ENCODE data around the gene MEI1.

MEI1 gene

DNA sequence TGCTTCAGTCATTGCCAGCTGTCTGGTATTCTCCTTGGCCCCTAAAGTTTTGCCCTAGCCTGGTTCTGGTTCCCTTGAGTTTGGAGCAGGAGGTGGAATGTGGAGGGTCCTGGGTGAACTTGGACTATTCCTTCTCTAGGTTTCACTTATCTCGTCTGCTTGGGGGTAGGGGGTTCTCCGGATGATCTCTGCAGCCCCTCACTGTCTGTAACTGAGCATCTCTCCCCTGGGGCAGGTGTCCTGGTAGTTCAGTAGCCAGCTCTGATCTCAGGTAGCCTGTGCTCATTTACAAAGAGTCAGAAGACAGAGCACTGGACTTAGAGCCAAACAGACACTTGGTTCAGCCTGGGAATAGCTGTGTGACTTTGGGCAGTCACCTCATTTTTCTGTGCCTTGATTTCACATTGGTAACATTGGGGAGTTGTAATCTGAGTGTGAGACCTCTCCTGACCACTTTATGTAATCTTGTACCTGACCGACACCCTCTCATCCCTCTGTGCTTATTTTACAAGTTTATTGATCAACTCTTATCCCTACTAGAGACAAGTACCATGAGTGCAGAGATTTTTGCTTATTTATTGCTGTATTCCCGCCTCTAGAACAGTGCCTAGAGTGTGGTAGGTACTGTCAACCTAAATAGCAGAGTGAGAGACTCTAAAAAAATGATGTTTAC, 102.0 kb downstream of the MEI1 start:
- Histone ChIP-seq H4K20me1 (ENCODE audit: insufficient read depth, low read length) (no peaks in the 10 kb centered on the region), H3K36me3 (replicated peaks; ENCODE audit: low read depth, low read length) (no peaks in the 10 kb centered on the region), H3K27ac (ENCODE audit: low read length) (no peak overlapping the region), H3K9ac (ENCODE audit: low read length) (peak overlapping the region; percentile 93), H3K4me1 (ENCODE audit: low read length) (peaks cover 16% of the 10 kb centered on the region), H3K27me3 (ENCODE audit: low read depth, low read length) (no peaks in the 10 kb centered on the region), H3K9me3 (ENCODE audit: insufficient read depth, low read length) (no peaks in the 10 kb centered on the region), H2AFZ (ENCODE audit: low read depth, low read length) (no peak overlapping the region), H3K4me3 (ENCODE audit: low read length) (peak overlapping the region; percentile 88), H3K79me2 (ENCODE audit: low read length) (peaks cover 22% of the 10 kb centered on the region), H3K4me2 (ENCODE audit: low read length) (peak overlapping the region; percentile 95)
- TF ChIP-seq, protein P1, sequence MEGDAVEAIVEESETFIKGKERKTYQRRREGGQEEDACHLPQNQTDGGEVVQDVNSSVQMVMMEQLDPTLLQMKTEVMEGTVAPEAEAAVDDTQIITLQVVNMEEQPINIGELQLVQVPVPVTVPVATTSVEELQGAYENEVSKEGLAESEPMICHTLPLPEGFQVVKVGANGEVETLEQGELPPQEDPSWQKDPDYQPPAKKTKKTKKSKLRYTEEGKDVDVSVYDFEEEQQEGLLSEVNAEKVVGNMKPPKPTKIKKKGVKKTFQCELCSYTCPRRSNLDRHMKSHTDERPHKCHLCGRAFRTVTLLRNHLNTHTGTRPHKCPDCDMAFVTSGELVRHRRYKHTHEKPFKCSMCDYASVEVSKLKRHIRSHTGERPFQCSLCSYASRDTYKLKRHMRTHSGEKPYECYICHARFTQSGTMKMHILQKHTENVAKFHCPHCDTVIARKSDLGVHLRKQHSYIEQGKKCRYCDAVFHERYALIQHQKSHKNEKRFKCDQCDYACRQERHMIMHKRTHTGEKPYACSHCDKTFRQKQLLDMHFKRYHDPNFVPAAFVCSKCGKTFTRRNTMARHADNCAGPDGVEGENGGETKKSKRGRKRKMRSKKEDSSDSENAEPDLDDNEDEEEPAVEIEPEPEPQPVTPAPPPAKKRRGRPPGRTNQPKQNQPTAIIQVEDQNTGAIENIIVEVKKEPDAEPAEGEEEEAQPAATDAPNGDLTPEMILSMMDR (IDR thresholded peaks at IDR 0.05; ENCODE audit: low read depth, low read length) = no peak
- no peak for TF ChIP-seq EZH2phosphoT487 (IDR thresholded peaks at IDR 0.05; ENCODE audit: low read depth)

DNA sequence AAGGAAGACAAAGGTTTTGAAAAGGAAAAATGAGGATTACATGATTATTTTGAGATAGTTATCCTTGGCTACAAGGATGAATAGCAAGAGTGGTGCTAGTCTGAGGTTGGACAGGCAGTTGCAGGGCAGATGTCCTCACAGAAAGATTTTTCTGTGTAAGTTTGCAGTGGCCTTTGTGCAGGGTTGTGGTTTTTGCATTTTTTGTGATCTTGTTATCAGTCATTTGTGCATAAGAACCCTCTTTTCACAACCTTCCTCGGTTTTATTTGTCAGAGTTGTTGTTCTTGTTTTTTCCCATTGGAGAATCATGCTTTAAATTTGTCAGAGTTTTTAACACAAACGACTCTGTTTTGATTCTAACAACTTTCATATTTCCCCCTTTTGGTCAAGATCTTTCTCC, 102.6 kb downstream of the MEI1 start:
- Histone ChIP-seq H3K79me2 (ENCODE audit: low read length) (peaks cover 22% of the 10 kb centered on the region), H3K4me3 (ENCODE audit: low read length) (peak overlapping the region; percentile 88), H3K9ac (ENCODE audit: low read length) (peak overlapping the region; percentile 93; the same call in 1 of the 2 replicates), H2AFZ (ENCODE audit: low read depth, low read length) (no peak overlapping the region), H3K36me3 (replicated peaks; ENCODE audit: low read depth, low read length) (no peaks in the 10 kb centered on the region), H3K27ac (ENCODE audit: low read length) (no peak overlapping the region), H3K4me1 (ENCODE audit: low read length) (peaks cover 16% of the 10 kb centered on the region), H3K9me3 (ENCODE audit: insufficient read depth, low read length) (no peaks in the 10 kb centered on the region), H3K4me2 (ENCODE audit: low read length) (peak overlapping the region; percentile 95), H3K27me3 (ENCODE audit: low read depth, low read length) (no peaks in the 10 kb centered on the region), H4K20me1 (ENCODE audit: insufficient read depth, low read length) (no peaks in the 10 kb centered on the region)
- TF ChIP-seq, protein P1 (IDR thresholded peaks at IDR 0.05; ENCODE audit: low read depth, low read length) = no peak
- TF ChIP-seq EZH2phosphoT487 (IDR thresholded peaks at IDR 0.05; ENCODE audit: low read depth) = no peak

DNA sequence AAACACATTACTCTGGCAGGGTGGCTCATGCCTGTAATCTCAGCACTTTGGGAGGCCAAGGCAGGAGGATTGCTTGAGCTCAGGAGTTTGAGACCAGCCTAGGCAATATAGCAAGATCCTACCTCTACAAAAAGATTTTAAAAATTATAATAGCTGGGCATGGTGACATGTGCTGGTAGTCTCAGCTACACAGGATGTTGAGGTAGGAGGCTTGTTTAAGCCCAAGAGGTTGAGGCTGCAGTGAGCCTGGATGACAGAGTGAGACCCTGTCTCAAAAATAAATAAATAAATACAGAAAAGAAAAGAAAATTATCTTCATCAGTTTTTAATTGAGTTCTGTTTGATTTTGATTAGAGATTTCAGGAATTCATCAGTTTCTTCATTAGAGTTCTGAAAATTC, 106.3 kb downstream of the MEI1 start:
- peaks cover 9% of the 10 kb centered on the region for H3K4me1 ChIP-seq (ENCODE audit: low read length)

DNA sequence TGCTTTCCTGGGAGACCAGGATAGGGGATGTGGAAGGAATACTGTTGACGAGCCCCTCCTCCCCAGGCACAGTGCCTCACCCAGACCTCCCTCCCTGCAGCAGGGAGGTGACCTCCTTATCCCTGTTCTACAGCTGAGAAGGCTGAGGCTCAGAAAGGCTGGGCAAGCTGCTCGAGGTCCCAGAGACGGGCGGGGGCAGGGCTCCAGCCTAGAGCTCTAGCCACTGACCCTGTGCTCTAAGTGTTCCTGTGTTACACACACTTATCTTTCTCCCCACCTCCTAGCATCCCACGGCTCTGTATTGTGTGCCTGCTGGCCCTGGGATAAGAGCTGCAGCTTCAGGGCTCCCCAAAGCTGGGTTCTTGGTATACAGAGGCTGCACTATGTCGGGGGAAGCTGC, 109.1 kb downstream of the MEI1 start:
- no peak overlapping the region for H3K27ac ChIP-seq (ENCODE audit: low read length)
- H3K27me3 ChIP-seq (ENCODE audit: low read depth, low read length) = no peaks in the 10 kb centered on the region
- H3K4me3 ChIP-seq (ENCODE audit: low read length) = no peak overlapping the region
- no peaks in the 10 kb centered on the region for H3K4me1 ChIP-seq (ENCODE audit: low read length)
- no peak overlapping the region for H2AFZ ChIP-seq (ENCODE audit: low read depth, low read length)
- H3K4me2 ChIP-seq (ENCODE audit: low read length) = no peak overlapping the region
- peaks cover 4% of the 10 kb centered on the region; the same call in 1 of the 2 replicates for H3K79me2 ChIP-seq (ENCODE audit: low read length)
- H3K9me3 ChIP-seq (ENCODE audit: insufficient read depth, low read length) = no peaks in the 10 kb centered on the region
- peaks cover 15% of the 10 kb centered on the region for H3K36me3 ChIP-seq (replicated peaks; ENCODE audit: low read depth, low read length)
- TF ChIP-seq, protein P1 (IDR thresholded peaks at IDR 0.05; ENCODE audit: low read depth, low read length) = no peak
- TF ChIP-seq EZH2phosphoT487 (IDR thresholded peaks at IDR 0.05; ENCODE audit: low read depth) = no peak
- no peaks in the 10 kb centered on the region for H4K20me1 ChIP-seq (ENCODE audit: insufficient read depth, low read length)
- no peak overlapping the region for H3K9ac ChIP-seq (ENCODE audit: low read length)

More for the DNA sequence above, 106.3 kb downstream of the MEI1 start:
- TF ChIP-seq EZH2phosphoT487 (IDR thresholded peaks at IDR 0.05; ENCODE audit: low read depth) = no peak
- TF ChIP-seq, protein P1 (IDR thresholded peaks at IDR 0.05; ENCODE audit: low read depth, low read length) = no peak
- Histone ChIP-seq H3K9ac (ENCODE audit: low read length) (no peak overlapping the region), H2AFZ (ENCODE audit: low read depth, low read length) (no peak overlapping the region), H3K79me2 (ENCODE audit: low read length) (peaks cover 21% of the 10 kb centered on the region), H3K27me3 (ENCODE audit: low read depth, low read length) (no peaks in the 10 kb centered on the region), H4K20me1 (ENCODE audit: insufficient read depth, low read length) (no peaks in the 10 kb centered on the region), H3K4me3 (ENCODE audit: low read length) (no peak overlapping the region), H3K36me3 (replicated peaks; ENCODE audit: low read depth, low read length) (peaks cover 7% of the 10 kb centered on the region), H3K27ac (ENCODE audit: low read length) (no peak overlapping the region), H3K4me2 (ENCODE audit: low read length) (no peak overlapping the region), H3K9me3 (ENCODE audit: insufficient read depth, low read length) (no peaks in the 10 kb centered on the region)

Measured in OCI-LY3 (cell line).